ENCODE data around the gene SLC22A2. TPM values are rescaled to one million over a fixed set of nuclear protein-coding genes. Genes with fewer than 3 reads are reported as not detected.

SLC22A2 gene
- total and polyA plus RNA-seq, 2 donors (not counting 3 experiments of a cell fraction or from before 2014, with no cell fraction given): not detected

- no peaks in the 10 kb centered on the region for H4K20me1 ChIP-seq (replicated peaks; ENCODE audit: control insufficient read depth, extremely low read depth, insufficient read depth, low read length)
- H3K4me2 ChIP-seq (ENCODE audit: insufficient read depth, low read length): no peak overlapping the region
- H3K27ac ChIP-seq (ENCODE audit: insufficient read depth, low read depth, low read length): no peak overlapping the region
- TF ChIP-seq MYC (IDR thresholded peaks at IDR 0.05; ENCODE audit: low read depth, low read length): no peak
- TF ChIP-seq POLR2AphosphoS5 (IDR thresholded peaks at IDR 0.05; ENCODE audit: insufficient read depth, low read depth, low read length): no peak
- no peak for TF ChIP-seq MAX (IDR thresholded peaks at IDR 0.05; ENCODE audit: insufficient read depth, insufficient read length)
- TF ChIP-seq JUN (IDR thresholded peaks at IDR 0.05; ENCODE audit: borderline replicate concordance, insufficient read depth, insufficient read length, low read depth): no peak
- intact Hi-C loops (cut with micrococcal nuclease) (no loop called here), dilution Hi-C loops (cut with MboI; ENCODE audit: extremely low pct_ligation_motif_present, low sequenced_read_pairs) (no loop called here)
- H3K4me1 ChIP-seq (ENCODE audit: control insufficient read depth, extremely low read depth, insufficient read depth, low read length): no peaks in the 10 kb centered on the region
- no peak for FAIRE-seq
- H3K36me3 ChIP-seq (ENCODE audit: control insufficient read depth in 2 of 2, extremely low read depth in 1 of 2, insufficient read depth in 2 of 2, low read length in 2 of 2): no peaks in the 10 kb centered on the region
- H3K9ac ChIP-seq (replicated peaks; ENCODE audit: extremely low read depth, insufficient read depth, low read length): no peak overlapping the region
- no peak overlapping the region for H3K4me3 ChIP-seq (replicated peaks in 1 of 3; ENCODE audit: insufficient read depth in 1 of 3, low read depth in 1 of 3, low read length in 3 of 3)
- H3K9me1 ChIP-seq (replicated peaks; ENCODE audit: control insufficient read depth, extremely low read depth, insufficient read depth, low read length): no peaks in the 10 kb centered on the region
- DNase-seq (ENCODE audit: low read depth, low spot score): no peak
- peaks cover 3% of the 10 kb centered on the region for H3K9me3 ChIP-seq (replicated peaks; ENCODE audit: control insufficient read depth, insufficient read depth, low read length)
- CTCF ChIA-PET: no interaction called here
- H3K27me3 ChIP-seq (ENCODE audit: control insufficient read depth in 2 of 2, insufficient read depth in 2 of 2, low read length in 2 of 2): no peaks in the 10 kb centered on the region
- H3K79me2 ChIP-seq (ENCODE audit: control insufficient read depth, insufficient read depth, low read length): no peaks in the 10 kb centered on the region
- H2AFZ ChIP-seq (ENCODE audit: low read depth, low read length): no peak overlapping the region
- no TSS peak for BruUV-seq (replicated peaks)
- POLR2A ChIA-PET: no interaction called here
Measured at GRCh38 chr6:160217863-160218262, 40.8 kb downstream of the SLC22A2 start.

GRCh38 chr6:160217073-160217472, 41.5 kb downstream of the SLC22A2 start:
- H3K4me2 ChIP-seq (ENCODE audit: insufficient read depth, low read length): no peak overlapping the region

More at GRCh38 chr6:160217073-160217472, 41.5 kb downstream of the SLC22A2 start:
- BruUV-seq (replicated peaks): no TSS peak
- Histone ChIP-seq H2AFZ (ENCODE audit: low read depth, low read length) (no peak overlapping the region), H3K27me3 (ENCODE audit: control insufficient read depth in 2 of 2, insufficient read depth in 2 of 2, low read length in 2 of 2) (no peaks in the 10 kb centered on the region), H3K4me1 (ENCODE audit: control insufficient read depth, extremely low read depth, insufficient read depth, low read length) (no peaks in the 10 kb centered on the region), H3K79me2 (ENCODE audit: control insufficient read depth, insufficient read depth, low read length) (no peaks in the 10 kb centered on the region), H3K4me3 (replicated peaks in 1 of 3; ENCODE audit: insufficient read depth in 1 of 3, low read depth in 1 of 3, low read length in 3 of 3) (no peak overlapping the region), H3K27ac (ENCODE audit: insufficient read depth, low read depth, low read length) (no peak overlapping the region), H3K9me3 (replicated peaks; ENCODE audit: control insufficient read depth, insufficient read depth, low read length) (peaks cover 3% of the 10 kb centered on the region), H4K20me1 (replicated peaks; ENCODE audit: control insufficient read depth, extremely low read depth, insufficient read depth, low read length) (no peaks in the 10 kb centered on the region), H3K9ac (replicated peaks; ENCODE audit: extremely low read depth, insufficient read depth, low read length) (no peak overlapping the region), H3K36me3 (ENCODE audit: control insufficient read depth in 2 of 2, extremely low read depth in 1 of 2, insufficient read depth in 2 of 2, low read length in 2 of 2) (no peaks in the 10 kb centered on the region), H3K9me1 (replicated peaks; ENCODE audit: control insufficient read depth, extremely low read depth, insufficient read depth, low read length) (no peaks in the 10 kb centered on the region)
- TF ChIP-seq MYC (IDR thresholded peaks at IDR 0.05; ENCODE audit: low read depth, low read length) (no peak), EZH2 (IDR thresholded peaks at IDR 0.05; ENCODE audit: borderline replicate concordance, low read depth, low read length, severe bottlenecking) (no peak), POLR2AphosphoS5 (IDR thresholded peaks at IDR 0.05; ENCODE audit: insufficient read depth, low read depth, low read length) (no peak)
- DNase-seq (ENCODE audit: low read depth, low spot score) (no peak), FAIRE-seq (no peak)
- ChIA-PET POLR2A (no interaction called here), CTCF (no interaction called here)
- dilution Hi-C loops (cut with MboI; ENCODE audit: extremely low pct_ligation_motif_present, low sequenced_read_pairs) (no loop called here), intact Hi-C loops (cut with micrococcal nuclease) (no loop called here)

Measured in endothelial cell of umbilical vein (primary cell).